Measurements from ENCODE around the gene CCL16. TPM values are rescaled to one million over a fixed set of nuclear protein-coding genes. Genes with fewer than 3 reads are reported as not detected.

Gene CCL16, protein sequence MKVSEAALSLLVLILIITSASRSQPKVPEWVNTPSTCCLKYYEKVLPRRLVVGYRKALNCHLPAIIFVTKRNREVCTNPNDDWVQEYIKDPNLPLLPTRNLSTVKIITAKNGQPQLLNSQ
- total RNA-seq: 0.58 TPM
- long read RNA-seq: 0 reads

GRCh38 chr17:35981246-35981645 lies at the start of gene CCL16:
CCL16 (minus strand) TSS chr17:35981497; CDS start chr17:35981420, 77 bp downstream.
- Histone ChIP-seq H3K27me3 (no peaks in the 10 kb centered on the region), H3K27ac (no peak within 1 kb of the TSS), H3K36me3 (no peaks in the 10 kb centered on the region), H3K4me1 (no peaks in the 10 kb centered on the region), H3K9me3 (no peaks in the 10 kb centered on the region), H3K4me3 (no peak within 1 kb of the TSS)
- ATAC-seq (no peak), DNase-seq (no peak)
- intact Hi-C loops (cut with DNase I): no loop called here
- TF ChIP-seq, protein P1, sequence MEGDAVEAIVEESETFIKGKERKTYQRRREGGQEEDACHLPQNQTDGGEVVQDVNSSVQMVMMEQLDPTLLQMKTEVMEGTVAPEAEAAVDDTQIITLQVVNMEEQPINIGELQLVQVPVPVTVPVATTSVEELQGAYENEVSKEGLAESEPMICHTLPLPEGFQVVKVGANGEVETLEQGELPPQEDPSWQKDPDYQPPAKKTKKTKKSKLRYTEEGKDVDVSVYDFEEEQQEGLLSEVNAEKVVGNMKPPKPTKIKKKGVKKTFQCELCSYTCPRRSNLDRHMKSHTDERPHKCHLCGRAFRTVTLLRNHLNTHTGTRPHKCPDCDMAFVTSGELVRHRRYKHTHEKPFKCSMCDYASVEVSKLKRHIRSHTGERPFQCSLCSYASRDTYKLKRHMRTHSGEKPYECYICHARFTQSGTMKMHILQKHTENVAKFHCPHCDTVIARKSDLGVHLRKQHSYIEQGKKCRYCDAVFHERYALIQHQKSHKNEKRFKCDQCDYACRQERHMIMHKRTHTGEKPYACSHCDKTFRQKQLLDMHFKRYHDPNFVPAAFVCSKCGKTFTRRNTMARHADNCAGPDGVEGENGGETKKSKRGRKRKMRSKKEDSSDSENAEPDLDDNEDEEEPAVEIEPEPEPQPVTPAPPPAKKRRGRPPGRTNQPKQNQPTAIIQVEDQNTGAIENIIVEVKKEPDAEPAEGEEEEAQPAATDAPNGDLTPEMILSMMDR (IDR thresholded peaks at IDR 0.05): no peak

GRCh38 chr17:36030956-36031355 lies 49.7 kb upstream of the CCL16 start:
- DNase-seq (no peak), ATAC-seq (no peak)
- no peaks in the 10 kb centered on the region for H3K4me1 ChIP-seq
- no peak overlapping the region for H3K27ac ChIP-seq
- TF ChIP-seq, protein P1 (IDR thresholded peaks at IDR 0.05): no peak
- no peak overlapping the region for H3K4me3 ChIP-seq
- no peaks in the 10 kb centered on the region for H3K27me3 ChIP-seq
- H3K36me3 ChIP-seq: no peaks in the 10 kb centered on the region
- intact Hi-C loops (cut with DNase I): no loop called here
- no peaks in the 10 kb centered on the region for H3K9me3 ChIP-seq

- no peak overlapping the region for H3K4me3 ChIP-seq
- H3K27ac ChIP-seq: no peak overlapping the region
- H3K9me3 ChIP-seq: no peaks in the 10 kb centered on the region
- H3K4me1 ChIP-seq: no peaks in the 10 kb centered on the region
- TF ChIP-seq, protein P1 (IDR thresholded peaks at IDR 0.05): no peak
- ATAC-seq (no peak), DNase-seq (no peak)
- no peaks in the 10 kb centered on the region for H3K27me3 ChIP-seq
- intact Hi-C loops (cut with DNase I): no loop called here
- H3K36me3 ChIP-seq: no peaks in the 10 kb centered on the region
Measured at GRCh38 chr17:36027761-36028160, 46.5 kb upstream of the CCL16 start.

DNA sequence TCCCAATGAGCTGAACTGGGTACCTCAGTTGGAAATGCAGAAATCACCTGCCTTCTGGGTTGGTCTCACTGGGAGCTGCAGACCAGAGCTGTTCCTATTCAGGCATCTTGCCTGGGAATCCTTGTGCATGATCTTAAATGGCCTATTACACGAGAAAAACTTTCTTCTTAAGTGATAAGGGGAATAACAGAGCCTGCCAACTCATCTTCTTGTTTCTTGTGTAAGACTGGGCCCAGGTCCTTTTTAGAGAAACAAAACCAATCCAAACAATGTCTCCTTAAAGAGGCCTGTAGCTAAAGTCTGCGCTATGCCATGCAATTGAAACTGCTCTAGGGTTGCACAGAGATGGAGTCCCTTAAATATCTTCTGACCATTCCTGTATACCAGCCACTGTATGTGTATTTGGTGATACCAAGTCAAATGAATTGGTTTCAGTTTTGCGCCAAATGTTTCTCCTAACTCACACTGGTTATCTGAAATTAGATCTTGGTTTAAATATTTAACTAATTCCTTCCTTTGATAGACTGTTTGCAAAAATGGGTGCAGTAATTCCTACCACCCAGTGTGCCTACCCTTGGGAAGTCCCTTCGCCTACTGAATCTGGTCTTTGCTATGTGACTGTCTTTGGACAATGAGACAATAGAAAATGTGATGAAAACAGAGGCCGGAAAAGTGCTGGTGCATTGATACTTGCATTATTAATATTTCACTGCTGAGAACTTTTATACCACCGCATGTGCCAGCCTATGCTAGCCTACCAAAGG lies 43.0 kb upstream of the CCL16 start:
- Histone ChIP-seq H3K9me3 (no peaks in the 10 kb centered on the region), H3K36me3 (no peaks in the 10 kb centered on the region), H3K4me1 (no peaks in the 10 kb centered on the region), H3K27ac (no peak overlapping the region), H3K27me3 (no peaks in the 10 kb centered on the region), H3K4me3 (no peak overlapping the region)
- TF ChIP-seq, protein P1 (IDR thresholded peaks at IDR 0.05): no peak
- intact Hi-C loops (cut with DNase I): no loop called here
- no peak for ATAC-seq
- DNase-seq: no peak

GRCh38 chr17:36019423-36019822 lies 38.1 kb upstream of the CCL16 start:
- no peak for DNase-seq
- no peaks in the 10 kb centered on the region for H3K4me1 ChIP-seq
- ATAC-seq: no peak
- H3K27ac ChIP-seq: no peak overlapping the region
- intact Hi-C loops (cut with DNase I): no loop called here
- H3K4me3 ChIP-seq: no peak overlapping the region
- H3K27me3 ChIP-seq: no peaks in the 10 kb centered on the region
- H3K36me3 ChIP-seq: no peaks in the 10 kb centered on the region
- TF ChIP-seq, protein P1 (IDR thresholded peaks at IDR 0.05): no peak
- H3K9me3 ChIP-seq: no peaks in the 10 kb centered on the region

Measured in upper lobe of right lung (tissue), 1 donor.